H1 (cell line): ENCODE data around the gene S100PBP. TPM values are rescaled to one million over a fixed set of nuclear protein-coding genes. Genes with fewer than 3 reads are reported as not detected.

ENCODE experiments used
- BACH1 ChIP-seq: IDR thresholded peaks from 2 replicates; pipeline ENCODE4 v1.6.1; 2012; ENCODE audit warnings: low read length, improper control_type of control experiment
- CBX8 ChIP-seq: fragments of 300-800, 300-1000 bp; sonication (generic); IDR thresholded peaks from 2 replicates; pipeline ENCODE4 v1.7.1; 2016; ENCODE audit warnings: low read depth, low read length, borderline replicate concordance
- CHD7 ChIP-seq: fragments of 300-600 bp; sonication (generic); IDR thresholded peaks from 2 replicates; pipeline ENCODE4 v1.7.1; 2012; ENCODE audit warnings: low read length, moderate library complexity, mild to moderate bottlenecking, inconsistent platforms; ENCODE audit not compliant: insufficient replicate concordance
- GTF2F1 ChIP-seq: IDR thresholded peaks from 2 replicates; pipeline ENCODE4 v1.6.1; 2012; ENCODE audit warnings: low read depth, low read length, improper control_type of control experiment, borderline replicate concordance
- RAD21 ChIP-seq, 2 experiments: IDR thresholded peaks in 1 of 2; conservative IDR thresholded peaks in 1 of 2; 2 replicates each; pipeline ENCODE4 v1.6.1; 2011; ENCODE audit warnings: low read depth in 2 of 2, low read length in 2 of 2, improper control_type of control experiment in 1 of 2, inconsistent platforms in 1 of 2, mild to moderate bottlenecking in 1 of 2, moderate library complexity in 1 of 2
- RXRA ChIP-seq: IDR thresholded peaks from 2 replicates; pipeline ENCODE4 v1.6.1; 2011; ENCODE audit warnings: low read depth, mild to moderate bottlenecking, low read length, moderate library complexity; ENCODE audit not compliant: insufficient read depth
- SAP30 ChIP-seq: fragments of 300-600 bp; sonication (generic); IDR thresholded peaks from 2 replicates; pipeline ENCODE4 v1.7.1; 2012; ENCODE audit warnings: low read length, moderate library complexity, mild to moderate bottlenecking, inconsistent platforms; ENCODE audit not compliant: insufficient read depth, insufficient replicate concordance
- SIX5 ChIP-seq: IDR thresholded peaks from 2 replicates; pipeline ENCODE4 v1.6.1; 2011; ENCODE audit warnings: mild to moderate bottlenecking, low read depth, low read length
- SP2 ChIP-seq: IDR thresholded peaks from 2 replicates; pipeline ENCODE4 v1.6.1; 2012; ENCODE audit warnings: mild to moderate bottlenecking, low read length, inconsistent platforms
- SUZ12 ChIP-seq: fragments of 200-600 bp; sonication (generic); IDR thresholded peaks from 2 replicates; pipeline ENCODE4 v1.6.1; 2012; ENCODE audit warnings: mild to moderate bottlenecking, inconsistent platforms, low read length, moderate library complexity, mixed read lengths
- TAF7 ChIP-seq: optimal IDR thresholded peaks from 2 replicates; pipeline ENCODE3; 2011; ENCODE audit warnings: low read depth, mild to moderate bottlenecking, inconsistent platforms, low read length, moderate library complexity, borderline replicate concordance
- polyA plus RNA-seq, 7 experiments: library from polyadenylated mRNA; depleted of rRNA in 3 of 7; stranded (reverse) in 5 of 7; unstranded in 2 of 7; fragments of >200 nt in 5 of 7; fragments of 200-250 nt in 2 of 7; gene quantifications; 1 replicate in 5 of 7; 2 replicates in 1 of 7; 4 replicates in 1 of 7; pipeline versions ENCODE4 v1.2.1 to v1.2.3, GENCODE V29; 2011 to 2013; ENCODE audit warnings: missing spikeins in 2 of 7, mixed read lengths in 2 of 7
- total RNA-seq: library from RNA; stranded (reverse); fragmentation: NEBNext Ultra II Directional; extraction: Animal tissue kit (Norgen Biotek cat#: 25700); gene quantifications from 2 replicates; pipeline ENCODE4 v1.2.1, GENCODE V29; 2021

S100PBP gene
- total and polyA plus RNA-seq, 2 of the 8 experiments (the other 6 are each of a cell fraction or from before 2014, with no cell fraction given) = 43.8 to 68.3 TPM

GRCh38 chr1:32811265-32811664, 6.2 kb upstream of the S100PBP start (continued):
- TF ChIP-seq CHD7 (no peak), RXRA (no peak), TAF7 (no peak), SUZ12 (no peak), CBX8 (no peak), BACH1 (no peak), SIX5 (no peak), SAP30 (no peak), GTF2F1 (no peak), SP2 (no peak), RAD21 (IDR thresholded peaks at IDR 0.05 in 1 of 2, conservative IDR thresholded peaks at IDR 0.05 in 1 of 2; ENCODE audit: low read depth in 2 of 2, low read length in 2 of 2) (no peak)
